Caki2 (cell line): ENCODE measurements around the gene PLSCR5. TPM values are rescaled to one million over a fixed set of nuclear protein-coding genes. Genes with fewer than 3 reads are reported as not detected.

Experiments used
- total RNA-seq: library from RNA; depleted of rRNA; stranded (reverse); fragments of >200 nt; shearing (Covaris generic); gene quantifications from 2 replicates; pipeline ENCODE4 v1.2.3, GENCODE V29; 2014; ENCODE audit warnings: low replicate concordance; rRNA removed

Gene PLSCR5
- total RNA-seq, 1 experiment from 2014 or later, result not detected

Other genes with a start within 250 kb of the PLSCR5 start
- not detected in 2 replicates for gene PLSCR2, start 135.8 kb downstream of the PLSCR5 start, total RNA-seq
- gene PLSCR1, start 60.7 kb downstream of the PLSCR5 start, total RNA-seq, result 46.7 and 47.6 TPM in 2 replicates